GM15510 (cell line): ENCODE data around the gene RAP1GAP.

Experiments used
- POLR2A ChIP-seq: IDR thresholded peaks from 3 replicates; pipeline ENCODE4 v1.6.1; 2011; ENCODE audit warnings: borderline replicate concordance; ENCODE audit not compliant: insufficient read length; ENCODE audit errors: extremely low read depth

The RAP1GAP gene

DNA sequence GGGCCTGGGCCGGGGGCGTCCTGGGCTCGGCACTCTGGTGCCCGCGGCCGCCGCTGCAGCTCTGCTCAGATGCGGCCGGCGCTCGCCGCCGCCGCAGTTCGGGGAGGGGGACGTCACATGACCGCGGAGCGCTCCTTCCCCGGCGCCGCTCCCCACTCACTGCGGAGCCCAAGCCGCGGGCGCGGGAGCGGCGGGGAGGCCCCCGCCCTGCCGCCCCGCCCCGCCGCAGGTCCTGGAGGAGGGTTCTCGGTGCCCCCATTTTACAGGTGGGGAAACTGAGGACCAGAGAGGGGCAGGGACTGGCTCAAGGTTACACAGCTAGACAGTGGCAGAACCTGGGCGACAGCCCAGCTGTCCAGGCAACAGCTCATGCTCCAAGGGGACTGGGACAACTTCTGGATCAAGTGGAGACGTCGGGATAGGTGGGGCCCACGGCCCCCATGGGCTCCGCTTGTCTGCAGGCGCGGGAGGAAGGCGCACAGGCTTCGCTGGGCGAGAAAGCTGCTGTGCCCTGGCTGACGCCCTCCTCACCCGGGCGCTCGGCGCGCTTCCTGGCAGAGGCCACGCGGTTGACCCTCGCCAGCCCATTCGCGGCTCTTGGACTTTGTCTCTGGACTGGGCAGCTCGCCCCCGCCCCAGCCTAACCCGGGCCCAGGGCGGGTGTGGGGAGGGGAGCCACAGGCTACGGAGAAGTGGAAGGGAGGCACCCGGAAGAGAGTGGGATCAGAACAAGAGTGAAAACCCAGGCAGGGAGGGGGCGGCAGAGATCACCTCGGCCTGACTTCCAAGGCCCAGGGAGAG, at the start of gene RAP1GAP:
Gene RAP1GAP, minus strand, starts transcription at position 100 of the 801 bp plus-strand sequence. CDS start 49,325 bp downstream, outside the sequence.
- no peak for TF ChIP-seq POLR2A

- TF ChIP-seq POLR2A: no peak
These were observed 47.0 kb upstream of the RAP1GAP start for GRCh38 chr1:21716169-21716568.

- TF ChIP-seq POLR2A: no peak
These were observed 38.7 kb upstream of the RAP1GAP start for GRCh38 chr1:21707891-21708290.

DNA sequence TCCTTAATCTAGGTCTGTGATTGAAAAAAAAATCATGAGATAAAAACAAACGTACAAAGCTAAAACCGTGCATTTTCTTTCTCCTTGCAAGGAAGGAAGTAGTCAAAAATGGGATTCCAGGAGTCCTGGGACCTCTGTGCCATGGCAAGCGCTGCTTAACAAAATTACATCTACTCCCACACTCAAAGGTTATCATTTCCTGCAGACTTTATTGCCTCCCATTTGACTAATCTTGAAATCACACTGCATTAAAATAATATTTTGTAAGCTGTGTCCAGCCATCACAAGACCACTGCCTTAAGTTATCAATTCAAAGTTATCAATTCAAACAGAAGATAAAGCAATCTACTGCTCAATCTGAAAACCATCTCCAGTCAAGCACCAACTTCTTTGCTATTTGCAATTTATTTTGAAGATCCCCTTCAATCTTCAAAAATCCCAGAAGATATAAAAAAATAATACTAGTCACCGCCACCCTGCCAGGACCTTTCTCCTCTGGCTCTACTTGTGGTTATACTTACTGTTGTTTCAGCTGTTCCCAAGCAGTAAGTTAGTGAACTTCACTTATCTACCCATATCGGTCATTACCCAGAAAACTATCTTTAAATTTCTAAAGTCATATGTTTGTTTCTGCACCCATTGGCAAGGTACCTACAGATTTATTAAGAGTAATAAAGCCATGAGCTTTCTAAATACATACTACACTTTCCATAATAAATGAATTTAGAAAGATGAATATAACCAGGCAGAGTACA, 38.1 kb upstream of the RAP1GAP start:
- TF ChIP-seq POLR2A: no peak

DNA sequence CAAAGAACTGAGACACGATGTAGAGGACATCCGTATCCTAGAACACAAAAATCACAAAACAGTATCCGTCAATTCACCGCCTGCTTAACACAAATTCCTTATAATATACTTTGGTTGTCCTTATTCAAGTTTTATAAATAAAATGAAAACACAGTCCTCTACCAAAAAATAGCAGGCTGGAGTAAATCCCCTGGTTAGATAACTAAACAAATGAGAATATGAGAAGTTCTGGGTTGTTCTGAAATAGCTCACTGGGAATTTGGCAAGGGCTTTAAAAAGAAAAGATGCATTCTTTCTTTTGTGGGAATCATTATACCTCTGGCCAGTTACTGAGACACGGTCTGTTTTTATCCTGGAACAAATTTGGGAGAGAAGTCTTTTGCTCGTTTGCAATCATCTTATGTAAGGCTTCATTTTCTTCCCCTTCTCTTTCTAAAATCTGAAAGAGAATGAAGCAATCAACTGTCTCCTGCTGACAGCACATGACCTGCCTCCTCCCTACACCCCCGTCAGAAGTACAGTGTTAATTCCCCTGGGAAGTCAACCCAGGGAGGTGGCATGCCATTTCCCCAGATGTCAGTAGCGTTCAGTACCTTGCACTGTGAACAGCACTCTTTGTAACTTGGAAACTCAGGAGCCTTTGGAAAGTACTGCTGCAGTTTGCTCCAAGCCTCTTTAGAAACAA, 37.1 kb upstream of the RAP1GAP start:
- no peak for TF ChIP-seq POLR2A

DNA sequence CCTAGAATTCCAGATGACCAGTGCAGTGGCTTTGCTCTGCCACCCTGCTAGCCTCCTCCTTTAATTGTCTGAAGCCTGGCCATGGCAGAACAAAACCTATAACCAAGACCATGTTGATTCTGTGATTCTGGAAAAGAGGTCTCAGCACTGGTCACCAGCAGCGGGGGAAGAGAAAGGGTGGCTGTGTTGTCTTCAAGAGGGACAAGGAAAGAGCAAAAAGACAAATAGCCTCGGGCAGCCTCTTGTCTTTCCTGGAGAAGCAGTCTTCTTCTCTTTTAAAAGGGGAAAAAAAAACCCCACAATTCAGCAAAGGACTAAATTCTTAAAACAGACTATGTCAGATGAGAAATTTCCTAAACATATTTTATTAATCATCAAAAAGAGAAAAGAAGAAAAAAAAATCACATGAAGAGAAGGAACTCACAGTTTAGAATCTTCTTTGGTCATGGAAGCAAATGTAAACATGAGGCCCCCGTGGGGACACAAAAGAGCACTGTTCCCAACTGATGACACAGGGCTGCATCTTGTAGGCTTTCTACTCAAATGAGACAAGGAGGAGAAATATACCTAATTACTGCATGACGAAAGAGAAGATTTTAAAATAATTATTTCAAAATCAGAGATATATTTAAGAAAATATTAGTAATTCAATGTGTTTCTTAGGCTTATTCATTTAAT, 36.3 kb upstream of the RAP1GAP start:
- no peak for TF ChIP-seq POLR2A

- no peak for TF ChIP-seq POLR2A
These were observed 35.0 kb upstream of the RAP1GAP start for GRCh38 chr1:21704145-21704544.

- TF ChIP-seq POLR2A: no peak
These were observed 34.3 kb upstream of the RAP1GAP start for GRCh38 chr1:21703318-21703963.

DNA sequence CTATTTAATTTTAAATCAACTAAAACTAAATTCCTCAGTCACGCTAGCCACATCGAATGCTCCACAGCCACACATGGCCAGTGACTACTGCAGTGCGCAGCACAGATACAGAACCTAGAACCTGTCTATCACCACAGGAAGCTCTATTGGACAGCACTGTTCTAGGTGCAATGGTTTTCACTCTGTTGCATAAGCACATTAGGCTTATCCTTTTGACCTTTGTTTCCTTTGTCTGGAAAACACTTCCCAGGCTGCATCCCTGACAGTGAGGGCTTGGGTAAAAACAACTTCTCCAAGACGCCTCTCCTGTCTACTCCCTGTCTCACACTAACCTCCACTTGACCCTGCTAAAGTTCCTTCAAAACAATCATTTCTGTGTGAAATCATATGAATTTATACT, 33.6 kb upstream of the RAP1GAP start:
- no peak for TF ChIP-seq POLR2A

DNA sequence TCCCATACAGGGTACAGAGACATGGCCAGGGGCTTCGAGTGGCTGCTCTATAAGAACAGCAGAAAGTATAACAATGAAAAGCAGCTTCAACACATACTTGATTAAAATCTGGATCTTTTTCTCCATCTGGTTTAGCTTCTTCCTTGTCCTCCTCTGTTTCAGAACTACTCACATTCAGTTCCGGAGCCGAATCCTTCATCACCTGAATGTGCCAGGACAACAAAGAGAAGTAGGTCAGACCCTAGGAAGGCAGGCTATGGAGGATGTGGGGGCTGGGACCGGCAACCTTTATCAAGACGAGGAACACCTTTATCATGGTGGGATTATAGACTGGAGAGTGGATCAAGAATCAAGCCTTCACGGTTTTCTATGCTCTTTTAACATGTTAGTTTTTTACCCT, 32.2 kb upstream of the RAP1GAP start:
- no peak for TF ChIP-seq POLR2A

- no peak for TF ChIP-seq POLR2A
These were observed 30.9 kb upstream of the RAP1GAP start for GRCh38 chr1:21700094-21700493.

GRCh38 chr1:21696931-21697330, 27.8 kb upstream of the RAP1GAP start:
- TF ChIP-seq POLR2A: no peak

DNA sequence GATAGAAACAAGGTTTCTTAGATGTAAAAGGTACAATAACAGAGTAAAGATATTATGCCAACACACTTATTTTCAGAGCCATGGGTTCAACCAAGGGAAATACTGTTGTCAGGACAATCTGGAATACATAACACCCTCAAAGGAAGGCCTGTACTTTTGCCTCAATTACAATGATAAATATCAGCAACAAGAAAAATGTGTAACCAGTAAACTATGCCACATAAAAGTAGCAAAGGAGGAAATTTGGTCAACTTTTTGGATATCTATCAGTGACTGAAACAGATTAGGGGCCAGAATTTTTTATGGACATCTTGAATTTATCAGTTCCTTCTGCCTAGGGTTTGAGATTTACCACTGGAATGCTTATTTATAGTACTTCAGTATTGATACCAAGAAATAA, 24.6 kb upstream of the RAP1GAP start:
- TF ChIP-seq POLR2A: no peak

DNA sequence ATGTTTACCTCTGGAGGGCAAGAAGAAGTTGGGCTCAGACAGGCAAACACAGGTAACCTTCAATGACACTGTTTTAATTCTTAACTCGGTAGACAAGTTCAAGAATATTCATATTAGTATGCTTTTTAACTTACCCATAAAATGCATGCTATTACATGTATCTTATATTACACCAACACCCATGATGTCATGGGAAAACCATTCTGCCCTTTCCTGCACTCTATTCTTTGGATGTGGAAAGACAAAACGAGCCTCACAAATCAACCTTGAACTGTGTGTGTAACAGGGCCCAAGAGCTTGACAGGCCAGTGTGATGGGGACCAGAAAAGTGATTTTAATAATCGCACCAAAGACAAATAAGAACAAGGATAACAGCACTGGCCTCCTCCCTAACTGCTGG, 22.6 kb upstream of the RAP1GAP start:
- TF ChIP-seq POLR2A: no peak
